Right lobe of liver (tissue), 6 donors: ENCODE data around the gene ERC1. TPM values are rescaled to one million over a fixed set of nuclear protein-coding genes. Genes with fewer than 3 reads are reported as not detected.

Experiments
- ATAC-seq, 4 donors: fragments of 200-7000 bp; cut with Tn5 transposase; one replicate each; pipeline ENCODE4 v1.9.1; 2020; ENCODE audit warnings: mild to moderate bottlenecking in 4 of 4, moderate library complexity in 4 of 4
- DNase-seq, 3 donors: peaks; one replicate each; pipeline ENCODE4 v3.0.0-alpha.2; 2020
- H3K27ac ChIP-seq, 3 donors: fragments of 200-600 bp; one replicate each; pipeline ENCODE4 v1.8.0; 2022
- H3K27me3 ChIP-seq, 2 donors: fragments of 200-600 bp; one replicate each; pipeline ENCODE4 v1.8.0; 2022
- H3K36me3 ChIP-seq, 4 donors: fragments of 200-600 bp; sonication (generic) in 1 of 4; one replicate each; pipeline versions ENCODE4 v1.5.1 to v1.8.0; 2017 to 2022; ENCODE audit warnings: control low read depth in 1 of 4
- H3K4me1 ChIP-seq, 4 donors: fragments of 200-600 bp; sonication (generic) in 1 of 4; one replicate each; pipeline versions ENCODE4 v1.5.1 to v1.8.0; 2017 to 2022; ENCODE audit warnings: control low read depth in 1 of 4
- H3K4me3 ChIP-seq, 3 donors: fragments of 200-600 bp; one replicate each; pipeline ENCODE4 v1.8.0; 2022
- H3K9me3 ChIP-seq, 4 donors: fragments of 200-600 bp; sonication (generic) in 1 of 4; one replicate each; pipeline versions ENCODE4 v1.5.1 to v1.8.0; 2017 to 2022; ENCODE audit warnings: control low read depth in 1 of 4
- POLR2A ChIP-seq: fragments of 450-650 bp; IDR thresholded peaks from one replicate; pipeline ENCODE4 v1.6.1; 2017; ENCODE audit warnings: antibody characterized with exemption, mild to moderate bottlenecking
- WGBS: methylation state at CpG from one replicate; pipeline ENCODE4 v1.1.6; 2018; ENCODE audit warnings: low coverage, low lambda C conversion rate; ENCODE audit not compliant: insufficient coverage; ENCODE audit errors: missing lambda C conversion rate; 5-methylcytosine and 5-hydroxymethylcytosine counted together
- intact Hi-C, 2 donors: fragments of 100-400 bp; cut with DNase I; formaldehyde crosslinking; loops; one replicate each; pipeline versions ENCODE4 v1.11.2 to v1.14.1; 2022
- total RNA-seq, 6 experiments: library from RNA; depleted of rRNA in 2 of 6; stranded (reverse); fragments of >200 nt in 2 of 6; fragmentation: NEBNext Ultra II Directional in 3 of 6; extraction: Animal tissue kit (Norgen Biotek cat#: 25700) in 3 of 6; gene quantifications; one replicate each; pipeline versions ENCODE4 v1.1.0 to v1.2.4, GENCODE V29; 2016 to 2023
- TF ChIP-seq, protein P1 (sequence below), 4 donors: fragments of 200-600 bp in 3 of 4; fragments of 450-650 bp in 1 of 4; IDR thresholded peaks; one replicate each; pipeline versions ENCODE4 v1.5.1 to v1.8.0; 2016 to 2022; ENCODE audit warnings: antibody characterized with exemption in 4 of 4, mild to moderate bottlenecking in 2 of 4
- donor health status: DM: no; HTN: yes; CAD: no.
- donor health status: DM: no; HTN: no; CAD: no.
- donor health status: DM: no; HTN: no; CAD: no.
- donor health status: DM: no; HTN: yes; CAD: no.
- donor health status: DM: no; HTN: yes; CAD: no.

The ERC1 gene
- total RNA-seq, 6 experiments from 2014 or later, result 24.8 to 30.8 (median 28.6) TPM

DNA sequence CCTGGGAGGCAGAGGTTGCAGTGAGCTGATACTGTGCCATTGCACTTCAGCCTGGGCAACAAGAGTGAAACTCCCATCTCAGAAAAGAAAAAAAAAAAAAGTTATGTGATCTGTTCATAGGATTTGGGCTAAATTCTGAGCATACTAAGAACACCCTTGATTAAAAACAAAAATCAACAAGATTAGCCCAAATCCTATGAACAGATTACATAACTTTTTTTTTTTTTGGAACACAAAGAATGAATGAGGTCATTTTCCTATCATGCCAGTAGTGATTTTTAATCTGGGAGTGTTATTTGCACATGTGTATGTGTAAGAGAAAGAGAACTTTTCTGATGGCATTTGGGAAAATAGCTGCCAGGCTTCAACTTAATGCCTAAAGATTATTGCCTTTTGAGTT lies 208.7 kb downstream of the ERC1 start:
- Histone ChIP-seq H3K9me3 (no peaks in the 10 kb centered on the region), H3K4me1 (no peaks in the 10 kb centered on the region), H3K27me3 (no peaks in the 10 kb centered on the region), H3K36me3 (no peaks in the 10 kb centered on the region), H3K27ac (no peak overlapping the region), H3K4me3 (no peak overlapping the region)
- TF ChIP-seq, protein P1, sequence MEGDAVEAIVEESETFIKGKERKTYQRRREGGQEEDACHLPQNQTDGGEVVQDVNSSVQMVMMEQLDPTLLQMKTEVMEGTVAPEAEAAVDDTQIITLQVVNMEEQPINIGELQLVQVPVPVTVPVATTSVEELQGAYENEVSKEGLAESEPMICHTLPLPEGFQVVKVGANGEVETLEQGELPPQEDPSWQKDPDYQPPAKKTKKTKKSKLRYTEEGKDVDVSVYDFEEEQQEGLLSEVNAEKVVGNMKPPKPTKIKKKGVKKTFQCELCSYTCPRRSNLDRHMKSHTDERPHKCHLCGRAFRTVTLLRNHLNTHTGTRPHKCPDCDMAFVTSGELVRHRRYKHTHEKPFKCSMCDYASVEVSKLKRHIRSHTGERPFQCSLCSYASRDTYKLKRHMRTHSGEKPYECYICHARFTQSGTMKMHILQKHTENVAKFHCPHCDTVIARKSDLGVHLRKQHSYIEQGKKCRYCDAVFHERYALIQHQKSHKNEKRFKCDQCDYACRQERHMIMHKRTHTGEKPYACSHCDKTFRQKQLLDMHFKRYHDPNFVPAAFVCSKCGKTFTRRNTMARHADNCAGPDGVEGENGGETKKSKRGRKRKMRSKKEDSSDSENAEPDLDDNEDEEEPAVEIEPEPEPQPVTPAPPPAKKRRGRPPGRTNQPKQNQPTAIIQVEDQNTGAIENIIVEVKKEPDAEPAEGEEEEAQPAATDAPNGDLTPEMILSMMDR (IDR thresholded peaks at IDR 0.05), result no peak
- TF ChIP-seq POLR2A, result no peak
- no peak for DNase-seq
- peak in 2 of 4 donors; percentile 55 to 63 for ATAC-seq
- intact Hi-C loops, result no loop called here

DNA sequence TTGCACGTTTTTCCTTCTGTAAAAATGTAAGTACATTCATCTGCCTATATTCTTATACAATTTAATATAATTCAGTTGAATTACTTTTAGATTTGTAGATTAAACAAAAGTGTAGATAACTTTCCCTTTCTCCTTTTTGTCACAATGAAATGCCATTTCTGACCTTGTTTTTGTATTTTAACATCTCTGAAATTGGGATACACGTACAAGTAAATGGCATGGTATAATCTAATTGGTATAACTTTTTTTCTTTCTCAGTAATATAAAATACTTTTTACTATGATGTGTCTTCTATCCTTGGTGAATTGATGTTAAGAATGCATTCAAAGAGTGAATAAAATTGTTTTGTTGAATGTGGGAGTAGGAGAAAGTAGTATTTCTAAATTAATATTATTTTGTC lies 210.0 kb downstream of the ERC1 start:
- Histone ChIP-seq H3K4me1 (no peaks in the 10 kb centered on the region), H3K27ac (no peak overlapping the region), H3K9me3 (no peaks in the 10 kb centered on the region), H3K4me3 (no peak overlapping the region), H3K36me3 (no peaks in the 10 kb centered on the region), H3K27me3 (no peaks in the 10 kb centered on the region)
- DNase-seq (no peak), ATAC-seq (no peak)
- intact Hi-C loops, result no loop called here
- no peak for TF ChIP-seq POLR2A
- TF ChIP-seq, protein P1 (IDR thresholded peaks at IDR 0.05), result no peak
- WGBS, result 83% methylated on average over 2 of the region's 2 CpGs

- WGBS, result 94% methylated on average over 1 of the region's 1 CpG
- DNase-seq, result no peak
- Histone ChIP-seq H3K27me3 (no peaks in the 10 kb centered on the region), H3K9me3 (no peaks in the 10 kb centered on the region), H3K36me3 (no peaks in the 10 kb centered on the region), H3K4me1 (no peaks in the 10 kb centered on the region), H3K27ac (no peak overlapping the region), H3K4me3 (no peak overlapping the region)
- TF ChIP-seq POLR2A, result no peak
- TF ChIP-seq, protein P1 (IDR thresholded peaks at IDR 0.05), result no peak
- intact Hi-C loops, result no loop called here
- no peak for ATAC-seq
Observed at GRCh38 chr12:1201886-1202285, 210.9 kb downstream of the ERC1 start.

DNA sequence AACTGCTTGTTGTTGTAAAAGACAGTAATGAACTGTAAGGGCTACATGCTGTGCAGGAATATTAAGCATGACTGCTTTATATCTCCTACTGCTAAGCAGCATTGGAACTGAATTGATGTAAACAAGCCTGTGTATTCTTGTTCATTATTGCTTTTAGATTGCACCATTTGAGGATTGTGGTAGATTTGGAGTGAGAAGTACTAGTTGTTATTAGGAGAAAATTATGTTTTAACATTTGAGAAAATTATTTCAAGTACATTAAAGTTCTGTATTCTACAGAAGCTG lies 212.7 kb downstream of the ERC1 start:
- Histone ChIP-seq H3K4me3 (no peak overlapping the region), H3K4me1 (no peaks in the 10 kb centered on the region), H3K27me3 (no peaks in the 10 kb centered on the region), H3K9me3 (no peaks in the 10 kb centered on the region), H3K36me3 (no peaks in the 10 kb centered on the region), H3K27ac (no peak overlapping the region)
- TF ChIP-seq, protein P1 (IDR thresholded peaks at IDR 0.05), result no peak
- no peak for TF ChIP-seq POLR2A
- no peak for ATAC-seq
- no peak for DNase-seq
- intact Hi-C loops, result no loop called here

GRCh38 chr12:1204581-1205121 lies 213.6 kb downstream of the ERC1 start:
- intact Hi-C loops, result no loop called here

More at GRCh38 chr12:1204581-1205121, 213.6 kb downstream of the ERC1 start:
- H3K4me1 ChIP-seq, result no peaks in the 10 kb centered on the region
- no peaks in the 10 kb centered on the region for H3K36me3 ChIP-seq
- DNase-seq (no peak), ATAC-seq (peak in 3 of 4 donors; percentile 32 to 47 (median 42))
- H3K4me3 ChIP-seq, result peak overlapping the region; percentile 4 to 13 (median 6)
- TF ChIP-seq, protein P1 (IDR thresholded peaks at IDR 0.05), result no peak
- no peak for TF ChIP-seq POLR2A
- H3K27ac ChIP-seq, result peak overlapping the region in 1 of 3 donors; percentile 11
- H3K27me3 ChIP-seq, result no peaks in the 10 kb centered on the region
- no peaks in the 10 kb centered on the region for H3K9me3 ChIP-seq
- WGBS, result 40% methylated on average over 6 of the region's 6 CpGs
